GM18499 (cell line): ENCODE measurements around the gene RAPGEF3.

Experiments
- ATAC-seq: cut with Tn5 transposase; IDR thresholded peaks from one replicate; pipeline ENCODE4 v1.9.1; 2021; ENCODE audit warnings: moderate number of reproducible peaks; ENCODE audit not compliant: insufficient read depth, unreplicated experiment

Gene RAPGEF3

GRCh38 chr12:47791874-47792273 lies 33.2 kb upstream of the RAPGEF3 start:
- ATAC-seq, result no peak

DNA sequence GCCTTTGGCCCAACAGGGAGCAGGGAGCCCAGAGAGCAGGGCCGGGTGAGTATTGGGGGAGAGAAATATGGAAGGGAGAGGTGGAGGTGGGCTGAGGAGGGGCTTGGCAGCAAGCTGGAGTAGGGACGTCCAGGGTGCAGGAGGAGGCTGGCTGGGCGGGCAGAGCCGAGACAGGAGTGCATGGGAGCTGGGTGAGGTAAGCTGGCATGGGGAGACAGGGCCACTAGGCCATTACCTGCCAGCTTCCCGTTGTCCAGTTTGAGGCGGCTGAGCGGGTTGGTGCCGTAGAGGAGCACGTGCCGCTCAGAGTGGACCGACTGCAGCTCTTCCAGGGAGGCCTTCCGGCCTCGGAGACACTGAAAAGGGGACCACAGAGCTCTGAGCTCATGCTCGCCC lies 32.7 kb upstream of the RAPGEF3 start:
- ATAC-seq, result no peak

- ATAC-seq, result no peak
Observed at GRCh38 chr12:47790676-47791350, 32.1 kb upstream of the RAPGEF3 start.

DNA sequence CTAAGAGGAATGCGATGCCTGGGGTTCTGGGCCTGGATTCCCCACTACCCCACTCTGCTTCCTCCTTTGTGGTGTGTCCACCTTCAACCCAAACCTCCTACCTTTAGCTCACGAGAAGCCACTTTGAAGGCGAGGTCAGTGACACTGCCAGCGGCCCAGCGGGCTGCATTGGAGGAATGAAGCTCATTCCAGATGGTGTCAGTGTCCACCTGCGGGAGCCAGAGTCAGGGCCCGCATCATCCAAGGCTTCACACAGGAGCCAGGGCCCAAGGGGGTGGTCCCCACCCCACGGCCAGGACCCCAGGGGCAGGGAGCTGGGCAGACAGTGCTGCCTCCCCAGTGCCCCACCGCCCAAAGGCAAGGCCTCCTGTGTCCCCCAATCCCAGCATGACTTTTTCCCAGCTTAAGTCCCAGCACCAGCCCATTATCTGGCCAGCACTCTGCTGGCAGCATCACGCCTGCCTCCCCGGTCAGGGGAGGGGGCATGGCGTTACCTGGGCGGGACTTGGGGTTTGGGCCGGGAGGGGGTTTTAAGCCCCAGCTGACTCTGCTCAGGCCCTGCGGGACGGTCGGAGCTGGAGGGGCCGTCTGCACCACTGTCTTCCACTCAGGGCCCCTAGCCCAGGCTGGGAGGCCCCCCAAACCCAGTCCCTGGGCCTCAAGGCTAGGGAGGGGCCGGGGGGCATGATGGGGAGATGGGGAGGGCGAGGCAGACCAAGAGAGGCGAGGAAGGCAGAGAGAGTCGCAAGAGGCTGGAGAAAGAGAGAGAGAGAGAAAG lies 31.2 kb upstream of the RAPGEF3 start:
- no peak for ATAC-seq

- no peak for ATAC-seq
Observed at GRCh38 chr12:47789141-47789540, 30.5 kb upstream of the RAPGEF3 start.

GRCh38 chr12:47787596-47788319 lies 29.1 kb upstream of the RAPGEF3 start:
- no peak for ATAC-seq

DNA sequence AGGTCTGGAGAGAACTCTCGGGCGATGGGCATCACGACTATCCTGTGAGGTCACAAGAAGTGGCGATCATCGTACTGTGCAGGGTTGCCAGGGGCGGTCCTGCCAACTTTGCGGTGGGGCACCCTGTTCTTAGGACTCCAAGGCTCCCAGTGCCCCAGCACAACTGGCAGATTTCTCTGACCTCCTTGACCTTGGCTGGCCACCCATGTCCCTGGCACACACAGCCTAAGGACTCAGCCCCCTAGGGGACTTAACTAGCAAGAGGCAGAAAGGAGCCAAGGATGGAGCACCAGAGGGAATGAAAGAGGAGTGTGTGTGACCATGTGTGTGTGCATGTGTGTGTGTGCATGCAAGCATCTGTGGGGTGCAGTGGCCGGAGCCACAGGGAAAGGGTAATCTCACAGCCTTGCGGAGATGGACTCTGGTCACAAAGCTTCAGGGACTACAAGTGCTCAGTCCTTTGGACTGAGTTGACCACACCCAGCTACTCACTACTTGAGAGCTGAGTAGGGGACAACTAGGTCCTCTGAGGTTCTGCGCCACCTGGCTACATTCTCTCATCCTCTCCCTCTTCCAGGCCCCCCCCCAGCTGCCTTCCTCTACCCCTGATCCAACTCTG lies 28.1 kb upstream of the RAPGEF3 start:
- no peak for ATAC-seq

- no peak for ATAC-seq
Observed at GRCh38 chr12:47785887-47786661, 27.4 kb upstream of the RAPGEF3 start.

GRCh38 chr12:47785036-47785886 lies 26.6 kb upstream of the RAPGEF3 start:
- no peak for ATAC-seq

- ATAC-seq, result no peak
Observed at GRCh38 chr12:47783821-47784819, 25.4 kb upstream of the RAPGEF3 start.

DNA sequence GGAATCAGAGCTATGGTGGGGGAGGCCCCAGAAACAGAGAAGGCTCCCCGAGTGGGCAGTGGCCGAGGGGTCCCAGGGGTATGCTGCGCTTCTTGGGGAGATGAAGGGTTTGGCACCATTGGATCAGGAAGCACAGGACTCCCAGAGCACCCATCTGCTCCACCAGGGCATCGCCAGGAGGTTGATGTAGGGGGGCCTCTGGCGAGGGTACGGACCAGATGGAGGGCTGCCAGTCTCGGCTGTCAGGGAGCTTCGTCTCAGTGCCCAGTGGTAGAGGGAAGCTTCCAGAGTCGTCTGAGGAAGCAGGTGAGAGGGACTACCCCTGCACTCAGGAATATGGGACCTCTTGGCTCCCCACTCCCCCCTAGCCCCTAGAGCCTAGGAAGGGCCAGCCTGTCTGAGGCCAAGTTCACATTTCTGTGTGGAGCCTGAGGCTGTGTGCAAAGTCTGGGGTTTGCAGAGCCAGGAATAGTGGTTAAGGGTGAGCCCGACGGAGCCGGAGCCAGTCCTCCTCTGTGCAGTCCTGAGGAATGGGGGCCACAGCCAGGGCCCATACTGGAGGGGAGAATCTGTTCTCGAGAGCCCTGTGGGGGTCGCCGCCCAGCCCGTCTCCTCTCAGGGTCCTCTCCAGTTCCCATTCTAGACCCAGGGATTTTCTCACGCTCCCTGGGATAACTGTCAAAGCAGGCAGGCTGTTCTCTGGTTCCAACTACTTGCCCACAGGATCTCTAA lies 24.5 kb upstream of the RAPGEF3 start:
- no peak for ATAC-seq

- ATAC-seq, result no peak
Observed at GRCh38 chr12:47782372-47782770, 23.7 kb upstream of the RAPGEF3 start.

- ATAC-seq, result no peak
Observed at GRCh38 chr12:47781479-47782371, 23.0 kb upstream of the RAPGEF3 start.

DNA sequence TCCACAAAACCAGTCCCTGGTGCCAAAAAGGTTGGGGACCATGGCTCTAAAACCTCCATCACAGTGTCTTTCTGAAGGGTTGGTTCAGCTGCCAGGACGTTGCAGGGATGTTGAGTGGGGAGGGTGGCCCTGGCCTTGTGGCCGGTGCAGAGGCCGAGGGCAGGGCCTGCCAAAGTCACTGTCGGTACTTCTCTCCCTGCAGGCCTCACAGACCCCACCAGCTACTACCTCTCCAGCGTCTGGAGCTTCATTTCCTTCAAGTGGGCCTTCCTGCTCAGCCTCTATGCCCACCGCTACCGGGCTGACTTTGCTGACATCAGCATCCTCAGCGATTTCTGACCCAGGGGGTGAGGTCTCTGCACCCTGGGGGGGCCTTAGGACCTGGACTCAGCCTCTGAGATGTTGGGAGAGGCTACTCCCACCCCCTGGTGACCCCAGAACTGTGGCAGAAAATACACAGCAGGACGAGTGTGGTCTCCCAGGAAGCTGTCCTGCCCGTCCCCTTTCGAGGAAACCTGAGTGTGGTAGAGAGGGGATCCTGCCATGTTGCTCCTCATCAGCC lies 21.3 kb upstream of the RAPGEF3 start:
- ATAC-seq, result no peak

DNA sequence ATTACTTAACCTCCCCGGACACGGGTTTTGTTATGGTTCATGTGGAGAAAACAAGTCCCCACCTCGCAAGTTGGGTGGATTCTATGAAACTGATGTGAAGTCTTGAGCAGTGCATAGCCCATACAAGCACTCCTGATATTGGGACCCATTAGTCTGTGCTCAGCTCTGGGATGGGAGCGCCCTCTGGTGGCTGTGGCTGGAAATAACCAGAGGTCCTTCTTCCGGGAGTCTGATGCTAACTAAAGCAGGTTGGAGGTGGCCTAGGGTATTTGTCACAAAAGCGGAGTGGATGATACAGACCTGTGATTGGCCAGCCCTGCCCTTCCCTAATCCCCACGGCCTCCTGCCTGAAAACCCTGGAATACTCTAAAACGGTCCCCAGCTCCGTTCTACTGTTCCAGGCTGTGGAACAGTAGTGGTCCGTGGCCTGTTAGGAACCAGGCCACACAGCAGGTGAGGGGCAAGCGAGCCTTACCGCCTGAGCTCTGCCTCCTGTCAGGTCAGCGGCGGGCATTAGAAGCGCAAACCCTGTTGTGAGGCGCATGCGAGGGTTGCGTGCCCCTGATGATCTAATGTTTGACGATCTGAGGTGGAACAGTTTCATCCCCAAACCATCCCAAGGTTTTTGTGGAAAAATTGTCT lies 20.7 kb upstream of the RAPGEF3 start:
- peak; percentile 64 for ATAC-seq

DNA sequence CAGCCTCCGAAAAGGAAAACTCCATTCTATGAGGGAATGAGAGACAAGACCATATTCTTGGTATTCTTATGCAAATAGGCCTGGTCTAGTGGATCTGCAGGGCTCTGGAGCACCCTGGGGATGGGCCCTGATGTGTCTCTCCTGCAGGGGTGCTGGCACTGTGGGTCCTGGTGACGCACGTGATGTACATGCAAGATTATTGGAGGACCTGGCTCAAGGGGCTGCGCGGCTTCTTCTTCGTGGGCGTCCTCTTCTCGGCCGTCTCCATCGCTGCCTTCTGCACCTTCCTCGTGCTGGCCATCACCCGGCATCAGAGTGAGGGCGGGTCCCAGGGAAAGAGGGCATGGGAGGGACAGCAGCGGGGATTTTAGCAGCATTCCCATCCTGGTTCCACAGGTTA lies 20.2 kb upstream of the RAPGEF3 start:
- ATAC-seq, result no peak
